Neural cell (in vitro differentiated cells): ENCODE results near the gene MRPS15. TPM values are rescaled to one million over a fixed set of nuclear protein-coding genes. Genes with fewer than 3 reads are reported as not detected.
A peak's percentile ranks its signal among the peaks of the same experiment; 100 is the strongest.

Experiments used
- H2AFZ ChIP-seq: fragments of 200-600, 300-800 bp; sonication (generic), shearing (Covaris generic); 2 replicates; pipeline ENCODE4 v1.6.0; 2014; ENCODE audit warnings: low read depth, mild to moderate bottlenecking, antibody characterized with exemption, low read length, moderate library complexity
- H3F3A ChIP-seq: fragments of 200-600 bp; shearing (Covaris generic); 2 replicates; pipeline ENCODE4 v1.6.1; 2016; ENCODE audit warnings: mild to moderate bottlenecking, moderate library complexity, mixed read lengths, antibody characterized with exemption, low read length; ENCODE audit not compliant: insufficient read depth, poor library complexity, severe bottlenecking
- H3K27ac ChIP-seq: fragments of 200-600, 300-800 bp; sonication (generic), shearing (Covaris generic); 2 replicates; pipeline ENCODE4 v1.5.1; 2014; ENCODE audit warnings: mild to moderate bottlenecking, low read length, moderate library complexity
- H3K27me3 ChIP-seq: fragments of 300-800, 200-600 bp; sonication (generic), shearing (Covaris generic); 2 replicates; pipeline ENCODE4 v1.6.0; 2014; ENCODE audit warnings: mild to moderate bottlenecking, low read depth, low read length, moderate library complexity; ENCODE audit not compliant: insufficient read depth
- H3K36me3 ChIP-seq: fragments of 300-800, 200-600 bp; sonication (generic), shearing (Covaris generic); 2 replicates; pipeline ENCODE4 v1.5.1; 2014; ENCODE audit warnings: mild to moderate bottlenecking, antibody characterized with exemption, low read length, moderate library complexity; ENCODE audit not compliant: insufficient read depth
- H3K4me2 ChIP-seq: fragments of 300-800, 200-600 bp; sonication (generic), shearing (Covaris generic); 2 replicates; pipeline ENCODE4 v1.6.0; 2014; ENCODE audit warnings: mild to moderate bottlenecking, low read length
- H3K4me3 ChIP-seq: fragments of 300-800, 200-600 bp; sonication (generic), shearing (Covaris generic); 2 replicates; pipeline ENCODE4 v1.5.1; 2014; ENCODE audit warnings: mild to moderate bottlenecking, low read length, moderate library complexity
- H3K79me2 ChIP-seq: fragments of 200-600 bp; shearing (Covaris generic); replicated peaks from 2 replicates; pipeline ENCODE4 v1.6.0; 2014; ENCODE audit warnings: mild to moderate bottlenecking, low read length, moderate library complexity; ENCODE audit not compliant: insufficient read depth
- H3K9ac ChIP-seq: fragments of 300-800, 200-600 bp; sonication (generic), shearing (Covaris generic); 2 replicates; pipeline ENCODE4 v1.6.1; 2016; ENCODE audit warnings: mild to moderate bottlenecking, low read length, mixed read lengths
- H3K9me2 ChIP-seq: fragments of 200-600 bp; shearing (Covaris generic); 2 replicates; pipeline ENCODE4 v1.6.1; 2016; ENCODE audit warnings: mild to moderate bottlenecking, low read length, mixed read lengths; ENCODE audit not compliant: insufficient read depth
- H3K9me3 ChIP-seq: fragments of 200-600, 300-800 bp; sonication (generic), shearing (Covaris generic); 2 replicates; pipeline ENCODE4 v1.6.1; 2016; ENCODE audit warnings: mild to moderate bottlenecking, mixed run types, low read length, moderate library complexity, mixed read lengths
- H4K20me1 ChIP-seq: fragments of 200-600 bp; shearing (Covaris generic); 2 replicates; pipeline ENCODE4 v1.6.1; 2016; ENCODE audit warnings: mild to moderate bottlenecking, mixed run types; ENCODE audit not compliant: insufficient read depth
- CTCF ChIP-seq: fragments of 450-650 bp; IDR thresholded peaks from 2 replicates; pipeline ENCODE4 v1.5.1; 2014; ENCODE audit warnings: antibody characterized with exemption, mild to moderate bottlenecking, moderate library complexity; ENCODE audit not compliant: poor library complexity, severe bottlenecking
- EP300 ChIP-seq: fragments of 450-650 bp; conservative IDR thresholded peaks from 2 replicates; pipeline ENCODE4 v1.6.1; 2014; ENCODE audit warnings: antibody characterized with exemption, mild to moderate bottlenecking, moderate library complexity; ENCODE audit not compliant: poor library complexity, severe bottlenecking
- EZH2 ChIP-seq: fragments of 200-600, 300-800 bp; shearing (Covaris generic), sonication (generic); IDR thresholded peaks from 2 replicates; pipeline ENCODE4 v1.6.1; 2014; ENCODE audit warnings: antibody characterized with exemption, low read length, borderline replicate concordance, mild to moderate bottlenecking; ENCODE audit not compliant: insufficient read depth, poor library complexity, severe bottlenecking
- MXI1 ChIP-seq: fragments of 450-650 bp; conservative IDR thresholded peaks from 2 replicates; pipeline ENCODE4 v1.6.1; 2014; ENCODE audit warnings: antibody characterized with exemption, mild to moderate bottlenecking; ENCODE audit not compliant: poor library complexity, severe bottlenecking
- POLR2AphosphoS5 ChIP-seq: IDR thresholded peaks from 2 replicates; pipeline ENCODE4 v1.6.1; 2012
- RAD21 ChIP-seq: fragments of 450-650 bp; conservative IDR thresholded peaks from 2 replicates; pipeline ENCODE4 v1.6.1; 2014; ENCODE audit warnings: antibody characterized with exemption, mild to moderate bottlenecking, moderate library complexity
- REST ChIP-seq: IDR thresholded peaks from 2 replicates; pipeline ENCODE4 v1.6.1; 2012; ENCODE audit warnings: borderline replicate concordance
- SMC3 ChIP-seq: fragments of 450-650 bp; conservative IDR thresholded peaks from 2 replicates; pipeline ENCODE4 v1.6.1; 2014; ENCODE audit warnings: antibody characterized with exemption, mild to moderate bottlenecking, moderate library complexity; ENCODE audit not compliant: poor library complexity
- TAF1 ChIP-seq: IDR thresholded peaks from 2 replicates; pipeline ENCODE4 v1.6.1; 2012; ENCODE audit warnings: low read depth
- polyA plus RNA-seq: library from polyadenylated mRNA; depleted of rRNA; stranded (reverse); fragments of >200 nt; gene quantifications from 2 replicates; pipeline ENCODE4 v1.2.3, GENCODE V29; 2014

Gene MRPS15
- polyA plus RNA-seq, 1 donor from 2014 or later: 65.6 TPM

- Histone ChIP-seq H4K20me1 (no peaks in the 10 kb centered on the region), H3K79me2 (peaks cover 7% of the 10 kb centered on the region), H3K27me3 (no peaks in the 10 kb centered on the region), H3K27ac (peak overlapping the region; percentile 86), H3K36me3 (no peaks in the 10 kb centered on the region), H3K4me2 (peak overlapping the region; percentile 71), H2AFZ (peak overlapping the region; percentile 66), H3K4me3 (peak overlapping the region; percentile 83), H3K9ac (peak overlapping the region; percentile 76), H3K9me2 (no peaks in the 10 kb centered on the region), H3F3A (no peaks in the 10 kb centered on the region), H3K9me3 (no peaks in the 10 kb centered on the region)
- TF ChIP-seq REST (no peak), CTCF (no peak), EP300 (no peak), POLR2AphosphoS5 (no peak), RAD21 (no peak), SMC3 (no peak), MXI1 (no peak), EZH2 (no peak), TAF1 (no peak)
Measured at GRCh38 chr1:36464605-36465393, 615 bp upstream of the MRPS15 start.

- H3F3A ChIP-seq: no peaks in the 10 kb centered on the region
- peak overlapping the region; percentile 86 for H3K27ac ChIP-seq
- peak overlapping the region; percentile 83 for H3K4me3 ChIP-seq
- H3K36me3 ChIP-seq: no peaks in the 10 kb centered on the region
- H3K9me3 ChIP-seq: no peaks in the 10 kb centered on the region
- H3K4me2 ChIP-seq: peak overlapping the region; percentile 94
- H4K20me1 ChIP-seq: no peaks in the 10 kb centered on the region
- no peaks in the 10 kb centered on the region for H3K9me2 ChIP-seq
- TF ChIP-seq SMC3 (no peak), TAF1 (no peak), EP300 (no peak), CTCF (no peak), REST (no peak), MXI1 (no peak), EZH2 (no peak), RAD21 (no peak)
- H3K79me2 ChIP-seq: peaks cover 7% of the 10 kb centered on the region
- peak overlapping the region; percentile 71 for H2AFZ ChIP-seq
- H3K9ac ChIP-seq: peak overlapping the region; percentile 76
- no peaks in the 10 kb centered on the region for H3K27me3 ChIP-seq
Measured at GRCh38 chr1:36463463-36463802, 751 bp downstream of the MRPS15 start.
